NCI-H2029 treated with DMSO at 0.1 percent for 48 hours (cell line): ENCODE data around the gene LCMT1.
"Not testable (repeated sequence)": the region's sequence is repeated elsewhere in the genome, so short reads cannot be mapped to it uniquely, and the experiment has no call there.

Experiments
- DNase-seq: peaks from one replicate; lab custom pipeline; 2025; lab: John Stamatoyannopoulos, UW

Gene LCMT1

DNA sequence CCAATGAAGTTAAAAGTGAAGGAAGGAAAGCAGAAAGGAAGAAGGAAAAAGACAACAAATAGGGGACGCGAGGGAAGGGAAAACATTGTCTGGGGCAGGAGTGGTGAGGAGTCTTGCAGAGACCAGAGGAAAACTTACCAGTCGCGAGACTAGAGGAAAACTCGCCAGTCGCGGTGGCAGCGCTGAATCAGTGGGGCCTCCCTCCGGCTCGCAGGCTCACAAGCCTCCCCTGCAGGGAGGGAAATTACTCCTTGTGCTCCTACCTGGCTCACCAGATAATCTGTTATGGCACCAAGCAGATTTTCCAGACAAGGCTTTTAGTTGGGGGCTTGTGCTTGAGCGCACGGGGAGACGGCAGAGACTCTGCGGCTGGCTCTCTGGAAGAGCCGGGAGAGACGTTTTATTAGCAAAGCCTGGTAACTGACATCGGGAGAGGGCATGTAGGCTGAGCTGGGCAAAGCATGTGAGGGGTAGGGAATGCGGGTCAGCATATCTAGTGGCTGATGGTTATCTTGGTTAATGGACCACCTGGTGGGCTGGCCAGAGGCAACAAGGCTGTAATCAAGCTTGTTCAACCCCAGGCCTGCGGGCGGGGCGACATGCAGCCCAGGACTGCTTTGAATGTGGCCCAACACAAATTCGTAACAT is 37.1 kb downstream of the LCMT1 start:
- no peak for DNase-seq

DNA sequence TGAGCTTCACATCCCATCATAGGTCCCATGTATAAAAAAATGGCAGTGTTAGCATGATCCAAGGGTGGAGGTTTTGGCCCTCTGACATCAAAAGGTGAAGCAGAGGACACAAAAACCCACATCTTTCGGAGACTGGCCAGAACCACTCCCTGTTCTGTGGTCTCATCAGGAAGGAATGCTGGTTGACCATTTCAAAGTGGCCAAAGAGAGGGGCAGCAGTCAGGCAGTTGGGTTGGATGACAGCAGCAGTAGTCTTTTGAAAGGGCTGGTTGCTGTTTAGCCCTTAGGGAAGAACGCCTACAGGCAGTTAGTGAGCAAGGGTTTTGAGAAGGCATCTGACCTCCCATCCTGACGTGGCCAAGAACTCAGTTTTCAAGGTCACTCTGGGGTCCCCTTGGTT is 40.5 kb downstream of the LCMT1 start:
- DNase-seq, result no peak

DNA sequence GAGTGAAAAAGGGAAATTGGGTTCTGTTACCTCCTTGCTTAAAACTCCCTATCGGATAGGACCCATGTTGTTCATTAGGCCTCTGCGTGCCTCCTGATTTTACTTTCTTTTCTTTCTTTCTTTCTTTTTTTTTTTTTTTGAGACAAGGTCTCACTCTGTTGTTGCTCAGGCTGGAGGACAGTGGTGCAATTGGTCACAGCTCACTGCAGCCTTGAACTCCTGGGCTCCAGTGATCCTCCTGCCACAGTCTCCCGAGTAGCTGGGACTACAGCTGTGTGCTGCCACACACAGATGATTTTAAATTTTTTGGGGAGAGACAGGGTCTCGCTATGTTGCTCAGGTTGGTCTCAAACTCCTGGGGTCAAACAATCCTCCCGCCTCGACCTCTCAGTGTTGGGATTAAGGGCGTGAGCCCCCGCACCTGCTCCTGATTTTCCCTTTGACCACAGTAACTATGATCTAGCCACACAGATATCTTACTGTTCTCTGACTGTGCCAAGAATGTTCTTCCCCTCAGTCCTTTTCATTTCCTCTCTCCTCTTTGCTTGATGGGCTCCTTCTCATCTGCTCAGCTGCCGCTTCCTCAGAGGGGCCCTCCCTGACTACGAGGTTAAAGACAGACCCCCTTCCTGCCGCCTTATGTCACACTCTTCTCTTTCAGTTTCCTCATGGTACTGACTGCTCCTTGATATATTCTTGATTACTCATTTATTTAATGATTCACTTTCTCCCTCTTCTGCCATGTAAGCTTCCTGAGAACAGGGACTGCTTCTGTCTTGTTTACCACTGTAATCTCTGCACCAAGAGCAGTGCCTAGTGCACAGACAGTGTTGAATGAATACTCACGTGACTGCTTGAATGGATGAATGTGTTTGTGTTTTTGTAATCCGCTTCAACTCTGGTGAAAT is 44.3 kb downstream of the LCMT1 start:
- DNase-seq, result no peak

DNA sequence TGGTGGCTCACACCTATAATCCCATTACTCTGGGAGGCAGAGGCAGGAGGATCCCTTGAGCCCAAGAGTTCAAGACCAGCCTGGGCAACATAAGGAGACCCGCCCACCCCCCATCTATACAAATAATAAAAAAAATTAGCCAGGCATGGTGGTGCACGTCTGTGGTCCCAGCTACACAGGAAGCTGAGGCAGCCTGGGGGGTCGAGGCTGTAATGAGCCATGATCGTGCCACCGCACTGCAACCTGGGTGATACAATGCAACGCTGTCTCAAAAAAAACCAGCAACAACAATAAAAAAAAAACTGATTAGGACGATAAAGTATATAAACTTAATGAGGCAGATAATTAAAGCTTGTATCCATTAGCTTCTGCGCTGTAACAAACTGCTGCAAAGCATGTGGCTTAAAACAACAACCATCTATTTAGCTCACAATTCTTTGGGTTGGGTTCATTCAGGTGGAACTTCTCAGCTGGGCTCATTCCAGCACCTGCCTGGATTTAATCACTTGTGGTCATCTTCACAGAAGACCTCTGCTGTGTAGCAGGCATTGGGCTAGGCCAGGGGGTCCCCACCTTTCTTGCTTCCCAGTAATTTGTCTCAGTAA is 45.8 kb downstream of the LCMT1 start:
- DNase-seq, result no peak

DNA sequence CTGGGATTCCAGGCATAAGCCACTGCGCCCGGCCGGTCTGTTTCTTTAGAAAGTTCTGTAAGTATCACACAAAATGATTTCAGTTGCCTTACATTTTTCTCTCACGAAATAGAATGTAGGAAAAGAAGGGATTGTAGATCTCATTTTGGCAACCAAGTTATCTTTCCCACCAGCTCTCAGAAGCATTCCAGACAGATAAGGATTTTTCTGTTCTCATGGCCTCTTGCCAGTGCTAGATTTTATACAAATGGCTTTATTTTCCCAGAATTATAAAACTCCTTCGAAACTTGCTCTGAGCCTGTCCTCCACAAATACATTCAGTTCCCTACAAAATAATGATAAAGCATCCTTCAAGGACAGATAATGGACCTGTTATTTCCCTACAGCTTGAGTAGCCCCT is 46.9 kb downstream of the LCMT1 start:
- DNase-seq, result no peak

DNA sequence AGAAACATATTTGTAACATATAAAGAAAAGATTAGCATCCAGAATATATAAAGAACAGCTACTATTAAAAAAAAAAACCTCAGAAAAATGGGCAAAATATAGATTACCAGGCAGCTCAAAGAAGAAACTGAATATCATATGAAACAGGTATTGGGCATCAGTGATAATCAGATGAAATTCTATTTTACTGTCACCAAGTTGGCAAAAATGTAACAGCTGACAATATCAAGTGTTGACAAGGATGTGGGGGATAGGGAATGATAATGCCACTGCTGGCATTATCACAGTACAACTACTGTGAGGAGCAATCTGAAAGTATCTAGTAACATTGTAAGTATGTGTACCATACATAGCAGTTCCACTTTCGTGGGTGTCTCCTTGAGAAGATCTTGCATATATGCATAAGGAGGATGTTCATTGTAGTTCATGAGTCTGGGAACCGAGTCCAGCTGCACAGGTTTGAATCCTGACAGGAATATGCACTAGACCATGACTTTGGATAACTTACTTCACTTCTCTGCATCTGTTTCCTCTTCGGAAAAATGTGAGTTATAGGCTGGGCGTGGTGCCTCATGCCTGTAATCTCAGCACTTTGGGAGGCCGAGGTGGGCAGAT is 50.3 kb downstream of the LCMT1 start:
- no peak for DNase-seq

DNA sequence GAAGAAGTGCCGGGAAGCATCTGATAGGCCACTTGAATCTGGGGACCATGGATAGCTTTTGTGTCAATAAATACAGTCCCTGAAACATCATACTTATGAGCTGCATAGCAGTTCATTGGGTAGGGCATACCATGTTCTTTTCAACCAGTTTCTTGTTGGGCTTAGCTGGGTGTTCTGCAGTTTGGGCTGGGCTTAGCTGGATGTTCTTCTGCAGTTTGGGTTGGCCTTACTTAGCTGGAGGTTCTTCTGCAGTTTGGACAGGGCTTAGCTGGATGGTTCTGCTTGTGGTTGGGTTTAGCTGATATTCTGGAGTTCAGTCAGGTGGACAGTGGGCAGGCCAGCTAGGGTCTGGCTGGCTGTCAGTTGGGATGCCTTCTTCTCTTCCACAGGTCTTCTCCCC is 52.1 kb downstream of the LCMT1 start:
- DNase-seq, result no peak

DNA sequence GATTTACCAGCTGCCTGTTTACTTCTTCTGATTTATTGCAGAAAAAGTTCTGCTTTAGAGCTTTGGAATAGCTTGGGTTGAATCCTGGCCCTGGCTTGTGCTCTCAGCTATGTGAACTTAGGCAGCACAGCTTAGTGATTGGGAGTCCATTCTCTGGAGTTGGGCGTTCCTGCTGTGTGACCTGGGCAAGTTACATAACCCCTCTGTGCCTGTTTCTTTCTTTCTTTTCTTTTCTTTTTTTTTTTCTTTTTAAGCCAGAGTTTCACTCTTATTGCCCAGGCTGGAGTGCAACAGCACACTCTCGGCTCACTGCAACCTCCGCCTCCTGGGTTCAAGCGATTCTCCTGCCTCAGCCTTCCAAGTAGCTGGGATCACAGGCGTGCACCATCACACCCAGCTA is 53.7 kb downstream of the LCMT1 start:
- no peak for DNase-seq

DNA sequence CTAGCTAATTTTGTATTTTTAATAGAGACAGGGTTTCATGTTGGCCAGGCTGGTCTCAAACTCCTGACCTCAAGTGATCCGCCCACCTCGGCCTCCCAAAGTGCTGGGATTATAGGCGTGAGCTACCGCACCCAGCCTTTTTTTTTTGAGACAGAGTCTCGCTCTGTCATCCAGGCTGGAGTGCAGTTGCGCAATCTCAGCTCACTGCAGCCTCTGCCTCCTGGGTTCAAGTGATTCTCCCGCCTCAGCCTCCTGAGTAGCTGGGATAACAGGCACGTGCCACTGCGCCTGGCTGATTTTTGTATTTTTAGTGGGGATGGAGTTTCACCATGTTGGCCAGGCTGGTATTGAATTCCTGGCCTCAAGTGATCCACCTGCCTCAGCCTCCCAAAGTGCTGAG is 56.4 kb downstream of the LCMT1 start:
- DNase-seq, result not testable (repeated sequence)

DNA sequence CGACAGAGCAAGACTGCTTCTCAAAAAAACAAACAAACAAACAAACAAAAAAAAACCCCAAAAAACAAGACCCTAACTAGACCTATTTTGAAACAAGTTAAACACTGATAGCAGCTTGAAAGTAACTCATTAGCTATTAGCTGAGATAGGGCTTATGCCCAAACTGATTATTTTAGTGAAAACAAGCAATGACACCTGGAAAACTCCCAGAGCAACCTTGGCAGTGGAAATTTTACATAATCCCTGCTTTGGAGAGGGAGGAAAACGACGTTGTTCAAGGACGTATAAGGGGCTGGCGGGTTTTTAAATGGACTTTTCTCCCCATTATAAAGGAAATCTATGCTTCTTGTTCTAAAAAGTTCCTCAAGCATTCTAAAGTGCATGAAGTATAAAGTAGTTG is 59.8 kb downstream of the LCMT1 start:
- DNase-seq, result no peak

DNA sequence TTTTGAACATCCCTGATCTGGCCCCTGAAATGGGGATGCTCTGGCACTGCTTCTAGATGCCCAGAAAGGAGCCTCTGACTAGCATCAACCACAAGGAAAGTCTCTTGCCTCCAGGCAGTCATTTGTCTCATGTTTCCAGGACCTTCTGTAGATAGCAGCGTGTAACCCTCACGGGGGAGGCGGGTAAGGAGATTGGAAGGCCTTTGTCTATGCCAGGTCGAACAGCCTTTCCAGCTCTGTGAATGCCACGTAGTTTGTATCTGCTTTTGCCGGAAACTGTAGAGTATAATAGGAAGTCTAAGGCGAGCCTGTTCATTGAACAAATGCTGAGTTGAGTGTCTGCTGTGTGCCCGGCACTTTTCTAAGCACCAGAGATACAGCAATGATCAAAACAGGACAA is 61.3 kb downstream of the LCMT1 start:
- no peak for DNase-seq

DNA sequence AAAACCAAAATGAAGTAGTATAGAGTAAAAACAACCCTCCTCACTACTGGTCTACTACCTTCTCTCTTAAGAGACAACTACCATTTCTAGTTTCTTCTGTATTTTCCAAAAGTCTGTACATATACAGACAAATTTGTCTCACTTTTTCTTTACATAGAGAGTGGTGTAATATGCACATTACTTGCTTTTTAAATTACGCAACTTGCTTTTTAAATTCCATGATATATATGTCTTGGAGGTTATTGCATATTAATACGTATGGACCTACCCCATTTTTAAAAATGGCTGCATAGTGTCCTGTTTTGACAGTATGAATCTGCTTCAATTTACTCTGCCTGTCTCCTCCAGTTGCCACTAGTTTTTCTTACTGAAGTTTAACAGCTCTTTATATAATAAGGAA is 62.7 kb downstream of the LCMT1 start:
- no peak for DNase-seq

DNA sequence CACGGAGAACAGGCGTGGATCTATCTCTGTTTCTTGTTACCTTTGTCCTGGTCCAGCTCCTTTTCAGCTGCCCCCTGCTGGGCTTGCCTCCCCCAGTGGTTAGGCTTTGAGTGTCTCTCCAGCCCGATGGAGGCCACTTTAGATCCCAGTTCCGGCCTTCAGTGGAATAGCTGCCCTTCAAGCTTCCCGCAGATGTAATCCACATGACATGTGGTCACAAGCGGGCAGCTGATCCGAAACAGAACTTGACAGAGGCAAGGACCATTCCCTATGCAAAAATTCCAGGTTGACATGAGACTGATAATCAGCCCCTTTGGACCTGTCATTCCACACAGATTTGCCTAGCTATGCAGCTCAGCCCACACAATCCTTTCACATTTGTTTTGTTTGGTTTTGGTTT is 64.6 kb downstream of the LCMT1 start:
- no peak for DNase-seq

DNA sequence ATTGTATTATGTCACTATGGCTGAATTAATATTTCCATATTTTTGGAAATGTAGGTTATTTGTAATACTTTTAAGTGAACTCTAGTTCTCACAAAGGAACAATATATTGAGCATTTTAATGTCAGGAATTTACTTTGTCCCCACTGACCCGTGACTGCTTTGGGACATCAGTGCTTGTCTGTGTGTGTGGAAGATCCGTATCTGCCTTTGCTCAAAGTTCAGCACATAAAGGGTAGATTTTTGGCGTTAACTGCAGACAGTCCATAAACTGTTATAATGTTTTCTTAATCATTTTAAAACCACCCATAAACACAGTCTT is 65.9 kb downstream of the LCMT1 start:
- no peak for DNase-seq

DNA sequence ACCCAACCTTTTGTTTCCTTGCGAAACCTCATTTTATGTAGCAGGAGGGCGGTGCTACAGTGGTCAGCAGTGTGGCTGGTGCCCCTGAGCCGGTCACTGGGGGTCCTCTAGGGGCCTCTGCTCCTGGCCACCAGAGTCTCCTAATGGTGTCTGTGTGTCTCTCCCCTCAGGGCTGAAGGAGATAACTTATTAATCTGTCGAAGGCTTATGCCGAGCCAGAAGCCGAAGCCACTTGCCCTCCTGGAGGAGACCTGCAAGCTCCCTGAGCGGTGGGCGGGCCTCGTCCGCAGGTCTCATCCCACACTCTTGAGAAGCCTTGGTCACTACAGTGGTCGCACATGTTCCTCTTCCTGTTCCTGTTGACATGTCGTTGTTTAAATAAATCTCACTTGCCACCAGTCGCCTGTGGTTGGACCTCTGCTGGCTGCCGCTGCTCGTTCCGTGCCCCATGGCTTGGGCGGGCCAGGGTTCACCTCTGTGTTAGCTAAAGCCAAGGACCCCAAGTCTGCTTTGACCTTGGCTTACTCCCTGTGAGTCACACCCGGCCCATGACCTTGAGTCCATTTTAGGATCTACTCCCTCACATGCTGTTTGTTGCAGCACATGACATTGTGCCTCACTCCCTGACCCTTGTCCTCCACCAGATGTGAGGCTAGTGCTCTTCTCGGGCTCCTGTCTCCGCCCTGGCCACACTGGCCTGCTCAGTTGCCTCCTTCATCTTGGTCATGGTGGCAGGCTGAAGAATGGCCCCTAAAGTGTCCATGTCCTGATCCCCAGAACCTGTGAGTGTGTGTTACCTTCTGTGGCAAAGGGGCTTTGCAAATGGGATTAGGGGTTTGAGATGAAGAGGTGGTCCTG is 66.5 kb downstream of the LCMT1 start:
- no peak for DNase-seq

DNA sequence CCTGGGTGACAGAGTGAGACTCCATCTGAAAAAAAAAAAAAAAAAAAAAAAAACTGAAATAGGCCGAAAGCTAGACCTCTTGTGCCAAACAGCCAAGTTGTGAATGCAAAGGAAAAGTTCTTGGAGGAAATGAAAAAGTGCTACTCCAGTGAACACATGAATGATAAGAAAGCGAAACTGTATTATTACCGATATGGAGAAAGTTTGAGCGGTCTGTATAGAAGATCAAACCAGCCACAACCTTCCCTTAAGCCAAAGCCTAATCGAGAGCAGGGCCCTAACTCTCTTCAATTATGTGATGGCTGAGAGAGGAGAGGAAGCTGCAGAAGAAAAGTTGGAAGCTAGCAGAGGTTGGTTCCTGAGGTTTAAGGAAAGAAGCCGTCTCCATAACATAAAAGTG is 69.7 kb downstream of the LCMT1 start:
- not testable (repeated sequence) for DNase-seq

DNA sequence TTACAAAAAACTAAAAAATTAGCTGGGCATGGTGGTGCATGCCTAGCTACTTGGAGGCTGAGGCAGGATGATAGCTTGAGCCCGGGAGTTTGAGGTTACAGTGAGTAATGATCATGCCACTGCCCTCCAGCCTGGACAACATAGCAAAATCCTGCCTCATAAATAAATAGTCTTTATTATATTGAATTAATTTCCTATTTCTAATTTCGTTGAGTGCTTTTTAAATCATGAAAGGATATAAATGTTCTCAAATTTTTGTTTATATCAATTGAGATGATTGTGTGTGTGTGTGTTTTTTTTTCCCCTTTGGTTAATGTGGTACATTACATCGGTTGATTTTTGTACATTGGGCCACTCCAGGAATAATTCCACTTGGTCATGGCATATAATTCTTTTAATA is 73.2 kb downstream of the LCMT1 start:
- DNase-seq, result no peak

DNA sequence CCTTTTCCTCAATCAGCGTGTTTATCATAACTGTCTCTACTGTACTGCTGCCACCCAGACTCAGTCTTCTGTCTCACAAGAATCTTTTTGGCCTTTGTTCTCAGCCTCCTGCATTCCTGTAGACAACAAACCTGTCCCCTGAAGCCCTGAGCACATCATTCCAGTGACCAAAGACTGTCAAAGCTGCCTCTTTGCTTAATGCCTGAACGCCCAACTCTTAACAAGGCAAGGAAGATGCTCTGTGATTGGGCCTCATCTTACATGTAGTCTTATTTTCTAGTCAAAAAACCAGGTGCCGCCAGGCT is 75.9 kb downstream of the LCMT1 start:
- DNase-seq, result no peak

DNA sequence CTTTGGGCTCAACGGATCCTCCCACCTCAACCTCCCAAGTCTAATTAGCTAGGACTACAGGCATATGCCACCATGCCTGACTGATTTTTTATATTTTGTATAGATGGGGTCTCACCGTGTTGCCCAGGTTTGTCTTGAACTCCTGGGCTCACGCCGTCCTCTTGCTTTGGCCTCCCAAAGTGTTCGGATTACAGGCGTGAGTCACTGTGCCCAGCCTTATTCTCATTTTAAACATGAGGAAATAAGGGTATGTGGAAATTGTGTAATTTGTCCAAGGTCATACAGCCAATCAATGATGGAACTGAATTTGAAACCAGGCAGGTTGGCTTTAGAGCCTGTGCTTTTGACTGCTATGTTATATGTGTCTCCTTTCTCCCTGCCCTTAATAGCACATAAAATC is 77.8 kb downstream of the LCMT1 start:
- DNase-seq, result no peak

DNA sequence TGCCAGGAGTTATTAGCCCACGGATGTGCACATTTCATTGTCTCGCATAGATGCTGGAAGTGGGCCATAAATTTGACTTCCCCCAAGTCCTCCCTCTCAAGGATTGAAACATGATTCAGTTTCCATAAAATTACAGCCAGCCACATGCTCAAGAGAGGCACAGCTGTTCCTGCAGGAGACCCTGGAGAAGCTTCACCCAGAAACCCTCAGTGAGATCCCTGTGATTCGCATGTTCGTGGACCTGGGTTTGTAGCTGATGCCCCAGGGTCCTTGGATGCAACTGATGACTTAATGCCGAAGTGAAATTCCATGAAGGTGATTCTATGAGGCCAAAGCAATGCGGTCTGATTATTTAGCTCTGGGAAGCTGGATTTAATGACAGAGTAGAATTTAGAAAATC is 80.6 kb downstream of the LCMT1 start:
- DNase-seq, result no peak

DNA sequence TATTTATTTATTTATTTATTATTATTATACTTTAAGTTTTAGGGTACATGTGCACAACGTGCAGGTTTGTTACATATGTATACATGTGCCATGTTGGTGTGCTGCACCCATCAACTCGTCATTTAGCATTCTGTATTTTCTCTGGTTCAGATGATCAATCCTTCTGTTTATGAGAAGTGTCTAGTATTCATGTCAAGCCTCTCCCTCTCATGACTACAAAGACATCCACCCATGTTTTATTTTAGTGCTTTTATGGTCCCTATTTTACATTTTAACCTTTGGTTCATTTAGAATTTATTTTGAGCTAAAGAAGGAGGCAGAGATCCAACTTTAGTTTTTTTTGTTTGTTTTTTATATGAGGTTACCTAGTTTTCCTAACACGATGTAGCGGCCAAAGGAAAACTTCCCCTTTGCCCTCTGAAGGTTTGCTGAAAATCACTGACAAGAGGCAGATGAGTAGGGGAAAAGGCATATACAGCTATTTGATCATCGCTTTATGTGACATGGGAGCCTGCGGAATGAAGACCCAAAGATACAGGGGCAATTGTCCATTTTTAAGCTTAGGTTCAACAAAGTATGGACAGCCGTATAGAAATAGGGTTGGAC is 82.8 kb downstream of the LCMT1 start:
- no peak for DNase-seq

DNA sequence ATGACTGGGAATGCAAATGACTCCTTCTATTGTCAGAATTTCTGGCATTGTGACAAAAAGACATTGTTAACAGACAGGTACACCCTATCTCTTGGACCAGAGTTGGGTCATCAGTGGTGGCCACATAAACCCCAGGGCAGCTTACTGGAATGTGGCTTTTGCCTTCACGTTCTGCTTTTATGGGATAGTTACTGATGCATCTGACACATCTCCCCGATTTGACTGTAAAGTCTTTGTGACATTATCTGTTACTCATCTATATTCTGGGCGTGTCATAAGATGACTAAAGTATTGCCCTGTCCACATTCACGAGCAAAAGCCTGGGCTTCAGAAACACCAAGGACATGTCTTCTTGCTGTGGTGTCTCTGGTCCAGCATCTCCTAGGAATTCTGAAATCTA is 86.5 kb downstream of the LCMT1 start:
- no peak for DNase-seq
